HFFc6 (cell line): ENCODE results near the gene ABCC9. TPM values are rescaled to one million over a fixed set of nuclear protein-coding genes. Genes with fewer than 3 reads are reported as not detected.

Experiments used
- DNase-seq: peaks from one replicate; pipeline ENCODE4 v3.0.0-alpha.2; 2018
- H3K27ac Mint-ChIP-seq: 2 replicates; pipeline ENCODE4 v1.8.0; 2020; ENCODE audit warnings: mild to moderate bottlenecking, mixed read lengths
- H3K27me3 Mint-ChIP-seq: 2 replicates; pipeline ENCODE4 v1.8.0; 2021; ENCODE audit warnings: mild to moderate bottlenecking, moderate library complexity, mixed read lengths; ENCODE audit not compliant: insufficient read depth
- H3K36me3 Mint-ChIP-seq: 2 replicates; pipeline ENCODE4 v1.8.0; 2021; ENCODE audit warnings: low read depth, mixed read lengths
- H3K4me1 Mint-ChIP-seq: 2 replicates; pipeline ENCODE4 v1.8.0; 2020; ENCODE audit warnings: low read depth, mixed read lengths
- H3K4me3 Mint-ChIP-seq: 2 replicates; pipeline ENCODE4 v1.8.0; 2020; ENCODE audit warnings: mild to moderate bottlenecking, moderate library complexity, mixed read lengths
- H3K9me3 Mint-ChIP-seq: 2 replicates; pipeline ENCODE4 v1.8.0; 2020; ENCODE audit warnings: mild to moderate bottlenecking, mixed read lengths
- total RNA-seq, 6 experiments: library from RNA; stranded (reverse); fragmentation: NEBNext Ultra II Directional; extraction: Animal tissue kit (Norgen Biotek cat#: 25700); gene quantifications; 2 replicates in 1 of 6; 3 replicates in 5 of 6; pipeline ENCODE4 v1.2.3, GENCODE V29; 2021
- TF ChIP-seq, protein P1 (sequence below): fragments of 200-600 bp; sonication (generic); IDR thresholded peaks from 2 replicates; pipeline ENCODE4 v1.5.0; 2021; ENCODE audit warnings: antibody characterized with exemption, mild to moderate bottlenecking

The ABCC9 gene
- total RNA-seq, 6 experiments from 2014 or later = 0.81 to 9.7 (median 8.2) TPM

GRCh38 chr12:21759737-21760136, 181.5 kb downstream of the ABCC9 start:
- H3K27ac Mint-ChIP-seq = no peak overlapping the region
- H3K27me3 Mint-ChIP-seq = no peaks in the 10 kb centered on the region; the same call in 1 of the 2 replicates
- H3K9me3 Mint-ChIP-seq = no peaks in the 10 kb centered on the region
- TF ChIP-seq, protein P1, sequence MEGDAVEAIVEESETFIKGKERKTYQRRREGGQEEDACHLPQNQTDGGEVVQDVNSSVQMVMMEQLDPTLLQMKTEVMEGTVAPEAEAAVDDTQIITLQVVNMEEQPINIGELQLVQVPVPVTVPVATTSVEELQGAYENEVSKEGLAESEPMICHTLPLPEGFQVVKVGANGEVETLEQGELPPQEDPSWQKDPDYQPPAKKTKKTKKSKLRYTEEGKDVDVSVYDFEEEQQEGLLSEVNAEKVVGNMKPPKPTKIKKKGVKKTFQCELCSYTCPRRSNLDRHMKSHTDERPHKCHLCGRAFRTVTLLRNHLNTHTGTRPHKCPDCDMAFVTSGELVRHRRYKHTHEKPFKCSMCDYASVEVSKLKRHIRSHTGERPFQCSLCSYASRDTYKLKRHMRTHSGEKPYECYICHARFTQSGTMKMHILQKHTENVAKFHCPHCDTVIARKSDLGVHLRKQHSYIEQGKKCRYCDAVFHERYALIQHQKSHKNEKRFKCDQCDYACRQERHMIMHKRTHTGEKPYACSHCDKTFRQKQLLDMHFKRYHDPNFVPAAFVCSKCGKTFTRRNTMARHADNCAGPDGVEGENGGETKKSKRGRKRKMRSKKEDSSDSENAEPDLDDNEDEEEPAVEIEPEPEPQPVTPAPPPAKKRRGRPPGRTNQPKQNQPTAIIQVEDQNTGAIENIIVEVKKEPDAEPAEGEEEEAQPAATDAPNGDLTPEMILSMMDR = no peak
- DNase-seq = no peak
- no peaks in the 10 kb centered on the region for H3K36me3 Mint-ChIP-seq
- no peaks in the 10 kb centered on the region for H3K4me1 Mint-ChIP-seq
- H3K4me3 Mint-ChIP-seq = no peak overlapping the region

- H3K9me3 Mint-ChIP-seq = no peaks in the 10 kb centered on the region; the same call in 1 of the 2 replicates
- no peaks in the 10 kb centered on the region for H3K4me1 Mint-ChIP-seq
- TF ChIP-seq, protein P1 = no peak
- no peaks in the 10 kb centered on the region for H3K36me3 Mint-ChIP-seq
- H3K27ac Mint-ChIP-seq = no peak overlapping the region
- no peak overlapping the region for H3K4me3 Mint-ChIP-seq
- no peaks in the 10 kb centered on the region for H3K27me3 Mint-ChIP-seq
- no peak for DNase-seq
Observed at GRCh38 chr12:21757735-21758134, 183.5 kb downstream of the ABCC9 start.

DNA sequence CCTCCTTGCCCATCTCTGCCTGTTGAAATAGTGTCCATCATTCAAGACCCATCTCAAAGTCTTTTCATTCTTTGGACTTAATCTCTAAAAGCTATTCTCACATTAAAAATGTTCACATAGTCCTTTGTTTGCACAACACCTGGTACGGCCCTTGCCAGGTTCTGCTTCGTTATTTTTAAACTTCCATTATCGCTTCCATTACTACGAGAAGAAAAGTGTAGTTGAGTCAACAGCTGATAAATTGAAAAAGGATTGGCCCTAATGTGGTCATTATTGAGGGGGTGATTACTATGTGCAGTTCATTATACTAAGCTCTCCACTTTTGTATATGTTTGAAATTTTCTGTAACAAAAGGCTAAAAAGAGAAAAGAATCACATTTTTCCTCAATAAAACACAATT, 184.5 kb downstream of the ABCC9 start:
- DNase-seq = no peak
- no peaks in the 10 kb centered on the region for H3K4me1 Mint-ChIP-seq
- no peaks in the 10 kb centered on the region for H3K27me3 Mint-ChIP-seq
- H3K36me3 Mint-ChIP-seq = no peaks in the 10 kb centered on the region
- no peaks in the 10 kb centered on the region; the same call in 1 of the 2 replicates for H3K9me3 Mint-ChIP-seq
- TF ChIP-seq, protein P1 = no peak
- no peak overlapping the region for H3K4me3 Mint-ChIP-seq
- no peak overlapping the region for H3K27ac Mint-ChIP-seq

GRCh38 chr12:21751517-21751916, 189.7 kb downstream of the ABCC9 start:
- H3K4me3 Mint-ChIP-seq = no peak overlapping the region
- DNase-seq = no peak
- H3K9me3 Mint-ChIP-seq = peaks cover 11% of the 10 kb centered on the region; the same call in 1 of the 2 replicates
- TF ChIP-seq, protein P1 = no peak
- no peaks in the 10 kb centered on the region; the same call in 1 of the 2 replicates for H3K27me3 Mint-ChIP-seq
- no peaks in the 10 kb centered on the region for H3K36me3 Mint-ChIP-seq
- H3K27ac Mint-ChIP-seq = no peak overlapping the region
- H3K4me1 Mint-ChIP-seq = no peaks in the 10 kb centered on the region

Other genes starting within 250 kb of the ABCC9 start
- 1 to 10 TPM in 5 of 6 experiments, under 1 TPM in 1; 0.69 to 8.9 (median 8.0) TPM for gene KCNJ8, start 166.7 kb downstream of the ABCC9 start, total RNA-seq
- gene CMAS, start 104.8 kb upstream of the ABCC9 start, total RNA-seq = 10 to 100 TPM; 27.7 to 37.0 (median 35.7) TPM